Trophoblast cell (in vitro differentiated cells and primary cell): Measurements from ENCODE around the gene CDX1.
A peak's percentile ranks its signal among the peaks of the same experiment; 100 is the strongest.

Experiments
- DNase-seq, 2 donors: peaks; one replicate each; pipeline ENCODE4 v3.0.0-alpha.2; 2016
- H2AFZ ChIP-seq: 2 replicates; pipeline ENCODE4 v1.6.1; 2013; ENCODE audit warnings: low read length, moderate library complexity, mild to moderate bottlenecking; ENCODE audit not compliant: insufficient read depth, poor library complexity
- H2AK5ac ChIP-seq: 2 replicates; pipeline ENCODE4 v1.6.1; 2013; ENCODE audit warnings: mild to moderate bottlenecking, low read length
- H2BK120ac ChIP-seq: 2 replicates; pipeline ENCODE4 v1.6.1; 2013; ENCODE audit warnings: low read length, mild to moderate bottlenecking, moderate library complexity; ENCODE audit not compliant: insufficient read depth, poor library complexity
- H2BK12ac ChIP-seq: 2 replicates; pipeline ENCODE4 v1.6.1; 2013; ENCODE audit warnings: mild to moderate bottlenecking, low read length, moderate library complexity
- H2BK5ac ChIP-seq: 2 replicates; pipeline ENCODE4 v1.6.1; 2013; ENCODE audit warnings: low read length, low read depth, moderate library complexity, mild to moderate bottlenecking; ENCODE audit not compliant: poor library complexity
- H3K14ac ChIP-seq: 2 replicates; pipeline ENCODE4 v1.6.1; 2013; ENCODE audit warnings: mild to moderate bottlenecking, low read length
- H3K18ac ChIP-seq: 2 replicates; pipeline ENCODE4 v1.6.1; 2013; ENCODE audit warnings: mild to moderate bottlenecking, low read length
- H3K23ac ChIP-seq: 2 replicates; pipeline ENCODE4 v1.6.1; 2013; ENCODE audit warnings: low read length
- H3K27ac ChIP-seq: 2 replicates; pipeline ENCODE4 v1.5.1; 2013; ENCODE audit warnings: low read depth, mild to moderate bottlenecking, inconsistent platforms, low read length, moderate library complexity
- H3K27me3 ChIP-seq: 2 replicates; pipeline ENCODE4 v1.6.1; 2013; ENCODE audit warnings: inconsistent platforms, mild to moderate bottlenecking, low read length, moderate library complexity; ENCODE audit not compliant: insufficient read depth
- H3K36me3 ChIP-seq, 2 experiments: 1 replicate in 1 of 2; 2 replicates in 1 of 2; pipeline ENCODE4 v1.6.1; 2013; ENCODE audit warnings: low read length in 2 of 2, mild to moderate bottlenecking in 2 of 2, moderate library complexity in 1 of 2; ENCODE audit not compliant: insufficient read depth in 2 of 2, control insufficient read depth in 1 of 2
- H3K4ac ChIP-seq: 2 replicates; pipeline ENCODE4 v1.6.1; 2013; ENCODE audit warnings: low read depth, mild to moderate bottlenecking, low read length, moderate library complexity
- H3K4me1 ChIP-seq, 2 experiments: 1 replicate in 1 of 2; 2 replicates in 1 of 2; pipeline ENCODE4 v1.6.1; 2013; ENCODE audit warnings: low read length in 2 of 2, mild to moderate bottlenecking in 2 of 2, moderate library complexity in 1 of 2; ENCODE audit not compliant: insufficient read depth in 2 of 2, control insufficient read depth in 1 of 2
- H3K4me2 ChIP-seq: 2 replicates; pipeline ENCODE4 v1.6.1; 2013; ENCODE audit warnings: inconsistent platforms, mild to moderate bottlenecking, low read length, moderate library complexity
- H3K4me3 ChIP-seq: 2 replicates; pipeline ENCODE4 v1.5.1; 2013; ENCODE audit warnings: mild to moderate bottlenecking, low read depth, low read length, inconsistent platforms
- H3K79me1 ChIP-seq: one replicate; pipeline ENCODE4 v1.6.1; 2013; ENCODE audit warnings: low read length
- H3K79me2 ChIP-seq: 2 replicates; pipeline ENCODE4 v1.6.1; 2013; ENCODE audit warnings: low read length, mild to moderate bottlenecking; ENCODE audit not compliant: control insufficient read depth, insufficient read depth, poor library complexity
- H3K9ac ChIP-seq: 2 replicates; pipeline ENCODE4 v1.6.1; 2013; ENCODE audit warnings: mild to moderate bottlenecking, low read length
- H3K9me3 ChIP-seq: 2 replicates; pipeline ENCODE4 v1.6.1; 2013; ENCODE audit warnings: low read depth, mild to moderate bottlenecking, control low read depth, inconsistent platforms, low read length; ENCODE audit not compliant: insufficient read depth
- H4K12ac ChIP-seq: 2 replicates; pipeline ENCODE4 v1.6.1; 2013; ENCODE audit warnings: low read depth, mild to moderate bottlenecking, low read length, moderate library complexity
- H4K8ac ChIP-seq: 2 replicates; pipeline ENCODE4 v1.6.1; 2013; ENCODE audit warnings: low read depth, mild to moderate bottlenecking, low read length, moderate library complexity
- H4K91ac ChIP-seq: one replicate; pipeline ENCODE4 v1.6.1; 2013; ENCODE audit warnings: low read depth, mild to moderate bottlenecking, low read length, moderate library complexity
- WGBS: extraction: QIAGEN DNeasy Blood & Tissue Kit; methylation state at CpG from one replicate; pipeline ENCODE4 v1.1.7; 2013; ENCODE audit warnings: missing lambda C conversion rate; ENCODE audit not compliant: insufficient read length, insufficient coverage; ENCODE audit errors: extremely low coverage; 5-methylcytosine and 5-hydroxymethylcytosine counted together

Gene CDX1

DNA sequence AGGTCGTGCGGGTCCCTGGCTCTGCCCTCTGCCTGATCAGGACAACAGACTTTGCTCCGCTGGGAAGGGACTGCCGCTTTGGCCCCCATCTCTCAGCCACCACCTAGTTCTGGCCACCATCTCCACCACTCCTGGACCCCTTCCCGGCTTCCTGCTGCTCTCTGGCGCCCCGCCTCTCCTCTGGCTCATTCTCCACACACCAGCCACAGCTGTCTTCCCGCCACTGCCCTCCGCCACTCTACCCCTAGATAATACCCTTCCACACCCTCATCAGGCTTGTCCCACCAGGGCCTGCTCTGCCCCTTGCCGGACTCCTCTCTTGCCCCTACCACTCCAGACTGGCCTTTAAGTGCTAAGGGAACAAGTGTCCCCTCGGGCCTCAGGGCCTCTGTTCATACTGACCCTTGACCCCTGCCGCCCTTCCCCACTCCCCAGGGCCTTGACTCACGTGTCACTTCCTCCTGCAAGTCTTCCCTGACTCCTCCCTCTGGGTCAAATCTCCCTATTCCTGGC is 3.0 kb upstream of the CDX1 start:
- peak overlapping the region; percentile 15 for H3K18ac ChIP-seq
- H2BK12ac ChIP-seq, result peak overlapping the region; percentile 71
- H4K12ac ChIP-seq, result peak overlapping the region; percentile 19
- no peaks in the 10 kb centered on the region for H3K36me3 ChIP-seq
- peak overlapping the region; percentile 59 for H2AK5ac ChIP-seq
- no peak overlapping the region for H3K4ac ChIP-seq
- peaks cover 23 to 51% of the 10 kb centered on the region in 2 experiments for H3K4me1 ChIP-seq
- H3K4me3 ChIP-seq, result no peak overlapping the region
- no peak overlapping the region for H3K23ac ChIP-seq
- peak overlapping the region; percentile 41 for H4K8ac ChIP-seq
- no peak overlapping the region for H3K9ac ChIP-seq
- peak overlapping the region; percentile 70 for H4K91ac ChIP-seq
- no peak overlapping the region for H2AFZ ChIP-seq
- H2BK5ac ChIP-seq, result peak overlapping the region; percentile 18
- H3K9me3 ChIP-seq, result peaks cover 4% of the 10 kb centered on the region
- peaks cover 28% of the 10 kb centered on the region for H3K79me1 ChIP-seq
- H3K14ac ChIP-seq, result peak overlapping the region; percentile 48
- peak overlapping the region; percentile 54 for H2BK120ac ChIP-seq
- DNase-seq, result no peak
- H3K79me2 ChIP-seq, result no peaks in the 10 kb centered on the region
- no CpG with 5 or more reads among the region's 13 CpGs for WGBS
- no peak overlapping the region for H3K27ac ChIP-seq
- peaks cover 7% of the 10 kb centered on the region for H3K27me3 ChIP-seq
- no peak overlapping the region for H3K4me2 ChIP-seq

DNA sequence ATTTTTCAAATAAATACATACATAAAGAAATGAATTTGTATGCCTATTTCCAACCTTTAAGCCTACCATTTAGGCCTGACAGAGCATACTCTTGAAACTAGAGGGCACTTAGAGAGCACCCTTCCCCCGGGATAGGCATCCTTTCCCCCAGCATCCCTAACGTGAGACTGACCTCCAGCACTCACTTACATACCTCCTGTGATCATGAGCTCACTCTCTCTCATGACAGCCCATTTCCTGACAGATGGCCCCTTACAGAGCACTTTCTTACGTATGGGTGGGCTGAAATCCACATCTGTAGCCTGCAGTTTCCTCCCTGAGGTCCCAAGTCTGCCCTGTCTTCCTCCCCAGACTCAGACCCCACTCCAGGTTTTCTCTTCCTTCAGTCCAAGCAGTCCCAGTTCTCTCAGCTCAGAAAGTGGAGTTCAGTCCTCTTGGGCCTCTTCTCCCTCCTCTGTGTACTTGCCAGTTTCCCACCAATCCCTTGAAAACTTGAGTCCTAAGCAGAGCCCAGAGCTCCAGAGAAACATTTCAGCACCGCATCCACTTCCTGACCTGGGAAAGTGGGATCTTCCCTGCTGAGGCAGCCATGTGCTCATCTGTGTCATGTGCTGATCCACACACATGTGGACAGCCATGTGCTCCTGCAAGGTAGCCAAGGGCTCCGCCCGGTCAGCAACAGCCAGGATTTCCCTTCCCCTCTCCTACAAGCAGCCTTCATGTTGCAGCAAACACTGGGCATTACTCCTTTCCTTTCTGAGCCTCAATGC is 2.2 kb upstream of the CDX1 start:
- H3K23ac ChIP-seq, result no peak overlapping the region
- H2BK120ac ChIP-seq, result peak overlapping the region; percentile 2
- H3K9me3 ChIP-seq, result peaks cover 4% of the 10 kb centered on the region
- no peak overlapping the region for H3K14ac ChIP-seq
- H3K27me3 ChIP-seq, result peaks cover 7% of the 10 kb centered on the region
- H2BK12ac ChIP-seq, result peak overlapping the region; percentile 0
- H3K79me2 ChIP-seq, result no peaks in the 10 kb centered on the region
- no peak overlapping the region for H3K4me2 ChIP-seq
- peaks cover 24% of the 10 kb centered on the region for H3K79me1 ChIP-seq
- no peak overlapping the region for H3K4me3 ChIP-seq
- no peak overlapping the region for H3K9ac ChIP-seq
- no peak overlapping the region for H4K12ac ChIP-seq
- H3K4me1 ChIP-seq, result peaks cover 23 to 46% of the 10 kb centered on the region in 2 experiments
- WGBS, result no CpG with 5 or more reads among the region's 6 CpGs
- no peaks in the 10 kb centered on the region for H3K36me3 ChIP-seq
- no peak overlapping the region for H2BK5ac ChIP-seq
- no peak overlapping the region for H3K27ac ChIP-seq
- H4K8ac ChIP-seq, result no peak overlapping the region
- H3K18ac ChIP-seq, result no peak overlapping the region
- no peak for DNase-seq
- no peak overlapping the region for H3K4ac ChIP-seq
- H2AK5ac ChIP-seq, result no peak overlapping the region
- peak overlapping the region; percentile 21 for H4K91ac ChIP-seq
- H2AFZ ChIP-seq, result no peak overlapping the region

DNA sequence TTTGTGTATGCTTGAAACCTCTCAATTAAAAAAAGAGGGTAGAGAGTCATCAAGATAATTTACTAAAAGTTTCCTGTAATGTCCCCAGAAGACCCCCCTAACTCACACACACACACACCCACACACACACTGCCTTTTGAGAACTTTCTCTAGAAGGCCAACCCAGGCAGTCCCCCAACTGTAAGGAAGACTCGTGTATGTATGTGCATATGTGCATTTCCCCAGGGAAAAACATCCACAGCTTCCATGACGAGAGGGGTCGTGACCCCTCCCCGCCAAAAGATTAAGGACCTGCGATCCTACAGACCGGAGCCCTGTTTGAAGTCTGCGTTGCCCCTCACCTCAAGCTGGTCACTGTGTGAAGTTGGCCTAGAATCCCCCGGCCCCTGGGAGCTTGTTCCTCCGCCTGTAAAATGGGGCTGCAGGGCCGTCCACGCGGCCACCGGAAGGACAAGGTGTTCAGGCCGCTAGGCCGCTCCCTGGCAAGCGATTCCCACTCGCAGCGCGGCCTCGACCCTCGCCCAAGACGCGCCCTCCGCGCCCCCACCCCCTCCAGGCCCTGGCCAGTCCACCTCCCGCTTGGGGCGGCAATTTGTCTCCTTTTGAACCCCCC is 435 bp upstream of the CDX1 start:
- DNase-seq, result no peak
- Histone ChIP-seq H4K91ac (peak overlapping the region; percentile 20), H2BK12ac (peak overlapping the region; percentile 60), H3K18ac (peak overlapping the region; percentile 25), H4K8ac (peak overlapping the region; percentile 30), H3K23ac (no peak overlapping the region), H3K79me2 (no peaks in the 10 kb centered on the region), H3K9me3 (peaks cover 4% of the 10 kb centered on the region), H3K4me1 (peaks cover 18 to 36% of the 10 kb centered on the region in 2 experiments), H3K4ac (peak overlapping the region; percentile 13), H2AFZ (peak overlapping the region; percentile 11), H3K79me1 (peaks cover 17% of the 10 kb centered on the region), H3K4me2 (peak overlapping the region; percentile 22), H2BK120ac (no peak overlapping the region), H3K14ac (no peak overlapping the region), H3K4me3 (no peak overlapping the region), H3K27ac (no peak overlapping the region), H3K27me3 (peaks cover 11% of the 10 kb centered on the region), H2AK5ac (peak overlapping the region; percentile 26), H3K36me3 (no peaks in the 10 kb centered on the region), H4K12ac (no peak overlapping the region), H2BK5ac (no peak overlapping the region), H3K9ac (no peak overlapping the region)
- WGBS, result no CpG with 5 or more reads among the region's 27 CpGs

DNA sequence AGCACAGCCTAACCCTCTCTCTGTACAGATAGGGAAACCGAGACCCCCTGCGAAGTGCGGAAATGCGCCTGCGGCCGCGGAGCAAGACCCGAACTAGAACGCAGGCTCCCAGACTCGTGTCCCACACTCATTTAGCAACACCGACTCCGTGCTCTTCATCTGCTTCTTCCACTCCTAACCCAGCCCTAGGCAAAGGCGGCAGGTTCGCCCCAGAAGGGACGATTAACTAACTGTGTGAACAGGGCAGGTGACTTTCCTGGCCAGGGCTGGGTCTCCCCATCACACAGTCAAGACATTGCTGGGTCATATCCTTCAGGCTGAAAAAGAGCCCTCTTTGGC is 903 bp downstream of the CDX1 start:
- no peak overlapping the region for H4K12ac ChIP-seq
- H3K18ac ChIP-seq, result no peak overlapping the region
- no peak overlapping the region for H3K4ac ChIP-seq
- no peak overlapping the region for H2BK120ac ChIP-seq
- H3K9ac ChIP-seq, result no peak overlapping the region
- H2BK12ac ChIP-seq, result peak overlapping the region; percentile 46
- H3K4me2 ChIP-seq, result peak overlapping the region; percentile 41
- H3K36me3 ChIP-seq, result no peaks in the 10 kb centered on the region
- peaks cover 11% of the 10 kb centered on the region for H3K27me3 ChIP-seq
- no peaks in the 10 kb centered on the region for H3K79me2 ChIP-seq
- H2BK5ac ChIP-seq, result no peak overlapping the region
- no CpG with 5 or more reads among the region's 15 CpGs for WGBS
- peak overlapping the region; percentile 10 for H2AFZ ChIP-seq
- H3K27ac ChIP-seq, result no peak overlapping the region
- peaks cover 4% of the 10 kb centered on the region for H3K9me3 ChIP-seq
- no peak overlapping the region for H2AK5ac ChIP-seq
- peak overlapping the region; percentile 49 for H4K8ac ChIP-seq
- H3K4me3 ChIP-seq, result no peak overlapping the region
- H4K91ac ChIP-seq, result peak overlapping the region; percentile 17
- peaks cover 8% of the 10 kb centered on the region for H3K79me1 ChIP-seq
- no peak for DNase-seq
- H3K4me1 ChIP-seq, result peaks cover 12 to 25% of the 10 kb centered on the region in 2 experiments
- no peak overlapping the region for H3K14ac ChIP-seq
- no peak overlapping the region for H3K23ac ChIP-seq
